Measurements from ENCODE around the gene CUX1.
"Not testable (repeated sequence)": the region's sequence is repeated elsewhere in the genome, so short reads cannot be mapped to it uniquely, and the experiment has no call there.

Gene CUX1

GRCh38 chr7:101832685-101833375, 15.4 kb downstream of the CUX1 start:
- in situ Hi-C loops (cut with HindIII; ENCODE audit: low sequenced_read_pairs) = no loop called here
- TF ChIP-seq CTCF (IDR thresholded peaks at IDR 0.05; ENCODE audit: low read depth, low read length) = no peak
- H3K4me3 ChIP-seq (ENCODE audit: low read depth, low read length) = no peak overlapping the region
- no peak for DNase-seq (ENCODE audit: low read depth, low spot score)

- in situ Hi-C loops (cut with HindIII; ENCODE audit: low sequenced_read_pairs) = no loop called here
- no peak overlapping the region for H3K4me3 ChIP-seq (ENCODE audit: low read depth, low read length)
- no peak for TF ChIP-seq CTCF (IDR thresholded peaks at IDR 0.05; ENCODE audit: low read depth, low read length)
- no peak for DNase-seq (ENCODE audit: low read depth, low spot score)
Measured at GRCh38 chr7:101833799-101834198, 16.4 kb downstream of the CUX1 start.

GRCh38 chr7:101835136-101835535, 17.7 kb downstream of the CUX1 start:
- in situ Hi-C loops (cut with HindIII; ENCODE audit: low sequenced_read_pairs) = no loop called here
- TF ChIP-seq CTCF (IDR thresholded peaks at IDR 0.05; ENCODE audit: low read depth, low read length) = no peak
- H3K4me3 ChIP-seq (ENCODE audit: low read depth, low read length) = no peak overlapping the region
- DNase-seq (ENCODE audit: low read depth, low spot score) = no peak

- H3K4me3 ChIP-seq (ENCODE audit: low read depth, low read length); DNase-seq (ENCODE audit: low read depth, low spot score); in situ Hi-C loops (cut with HindIII; ENCODE audit: low sequenced_read_pairs): not testable (repeated sequence)
Measured at GRCh38 chr7:101837433-101837832, 20.0 kb downstream of the CUX1 start.

- no peak for TF ChIP-seq CTCF (IDR thresholded peaks at IDR 0.05; ENCODE audit: low read depth, low read length)
- in situ Hi-C loops (cut with HindIII; ENCODE audit: low sequenced_read_pairs) = no loop called here
- DNase-seq (ENCODE audit: low read depth, low spot score) = no peak
- no peak overlapping the region for H3K4me3 ChIP-seq (ENCODE audit: low read depth, low read length)
Measured at GRCh38 chr7:101838837-101839483, 21.5 kb downstream of the CUX1 start.

- DNase-seq (ENCODE audit: low read depth, low spot score) = no peak
- H3K4me3 ChIP-seq (ENCODE audit: low read depth, low read length) = no peak overlapping the region
- in situ Hi-C loops (cut with HindIII; ENCODE audit: low sequenced_read_pairs) = no loop called here
- no peak for TF ChIP-seq CTCF (IDR thresholded peaks at IDR 0.05; ENCODE audit: low read depth, low read length)
Measured at GRCh38 chr7:101841328-101841727, 23.9 kb downstream of the CUX1 start.
